A673 (cell line): ENCODE data around the gene PSENEN. TPM values are rescaled to one million over a fixed set of nuclear protein-coding genes. Genes with fewer than 3 reads are reported as not detected.
A peak's percentile ranks its signal among the peaks of the same experiment; 100 is the strongest.

Source experiments
- BruUV-seq: library from RNA; stranded (reverse); fragments of 400-500 nt; replicated peaks from 2 replicates; lab custom pipeline; 2021; lab: Mats Ljungman, UMichigan
- CTCF ChIA-PET: fragments of 300-600 bp; sonication (Branson Sonifier 250); formaldehyde crosslinking; loops from one replicate; lab custom pipeline; 2022; ENCODE audit warnings: antibody characterized with exemption; lab: Charles Lee
- POLR2A ChIA-PET: fragments of 300-600 bp; sonication (Branson Sonifier 250); formaldehyde crosslinking; loops from one replicate; lab custom pipeline; 2022; ENCODE audit warnings: antibody characterized with exemption; ENCODE audit not compliant: low non-redundant PET; lab: Charles Lee
- DNase-seq: peaks from one replicate; pipeline ENCODE4 v3.0.0-alpha.2; 2015; ENCODE audit warnings: low spot score
- H3K27ac ChIP-seq: fragments of 200-600 bp; sonication (generic); 2 replicates; pipeline ENCODE4 v1.5.1; 2016; ENCODE audit warnings: mixed run types, low read depth, mild to moderate bottlenecking, mixed read lengths, antibody characterized with exemption, low read length; ENCODE audit not compliant: poor library complexity, severe bottlenecking
- H3K27me3 ChIP-seq: fragments of 200-600 bp; sonication (generic); replicated peaks from 2 replicates; pipeline ENCODE4 v1.6.1; 2017; ENCODE audit warnings: mixed run types, low read depth, mild to moderate bottlenecking, mixed read lengths, antibody characterized with exemption, low read length; ENCODE audit not compliant: insufficient read depth, poor library complexity
- H3K36me3 ChIP-seq: fragments of 200-600 bp; sonication (generic); 2 replicates; pipeline ENCODE4 v1.6.1; 2016; ENCODE audit warnings: mixed run types, mild to moderate bottlenecking, mixed read lengths, antibody characterized with exemption, low read length; ENCODE audit not compliant: insufficient read depth, poor library complexity, severe bottlenecking
- H3K4me1 ChIP-seq: fragments of 200-600 bp; sonication (generic); 2 replicates; pipeline ENCODE4 v1.6.1; 2017; ENCODE audit warnings: mixed run types, mild to moderate bottlenecking, mixed read lengths, antibody characterized with exemption, low read length; ENCODE audit not compliant: insufficient read depth, poor library complexity, severe bottlenecking
- H3K4me3 ChIP-seq: fragments of 200-600 bp; sonication (generic); 2 replicates; pipeline ENCODE4 v1.5.1; 2016; ENCODE audit warnings: low read depth, mixed run types, mild to moderate bottlenecking, mixed read lengths, low read length; ENCODE audit not compliant: poor library complexity, severe bottlenecking
- H3K9me3 ChIP-seq: fragments of 200-600 bp; sonication (generic); 2 replicates; pipeline ENCODE4 v1.6.1; 2016; ENCODE audit warnings: mixed run types, low read depth, mild to moderate bottlenecking, mixed read lengths, antibody characterized with exemption, low read length; ENCODE audit not compliant: poor library complexity, severe bottlenecking
- CTCF ChIP-seq: fragments of 300-800, 200-600 bp; sonication (generic); conservative IDR thresholded peaks from 2 replicates; pipeline ENCODE4 v1.5.1; 2017; ENCODE audit warnings: low read depth, mild to moderate bottlenecking, antibody characterized with exemption, low read length, moderate library complexity, mixed read lengths
- EZH2 ChIP-seq: fragments of 200-600 bp; sonication (generic); IDR thresholded peaks from 2 replicates; pipeline ENCODE4 v1.6.1; 2017; ENCODE audit warnings: borderline replicate concordance, low read depth, mild to moderate bottlenecking, mixed read lengths, antibody characterized with exemption, low read length; ENCODE audit not compliant: poor library complexity, severe bottlenecking
- intact Hi-C: fragments of 100-400 bp; cut with micrococcal nuclease; formaldehyde crosslinking; loops from one replicate; pipeline ENCODE4 v1.10.0; 2022; ENCODE audit not compliant: unreplicated experiment
- total RNA-seq: library from RNA; stranded (reverse); gene quantifications from 2 replicates; pipeline ENCODE4 v1.2.3, GENCODE V29; 2021

PSENEN gene
- total RNA-seq, 1 experiment from 2014 or later: 58.8 TPM

GRCh38 chr19:35753634-35754369 is 8.4 kb downstream of the PSENEN start:
- BruUV-seq: no TSS peak
- H3K9me3 ChIP-seq: no peaks in the 10 kb centered on the region
- H3K27me3 ChIP-seq: no peaks in the 10 kb centered on the region
- DNase-seq: no peak
- H3K4me1 ChIP-seq: peaks cover 28% of the 10 kb centered on the region
- POLR2A ChIA-PET: no interaction called here
- no peak for TF ChIP-seq EZH2
- TF ChIP-seq CTCF: no peak
- no peak overlapping the region for H3K4me3 ChIP-seq
- CTCF ChIA-PET: no interaction called here
- no peak overlapping the region for H3K27ac ChIP-seq
- intact Hi-C loops: no loop called here
- H3K36me3 ChIP-seq: no peaks in the 10 kb centered on the region

GRCh38 chr19:35754370-35755130 is 9.1 kb downstream of the PSENEN start:
- DNase-seq: no peak
- no peak for TF ChIP-seq CTCF
- no peak for TF ChIP-seq EZH2
- BruUV-seq: no TSS peak
- intact Hi-C loops: no loop called here
- Histone ChIP-seq H3K9me3 (no peaks in the 10 kb centered on the region), H3K36me3 (peaks cover under 1% of the 10 kb centered on the region), H3K27me3 (no peaks in the 10 kb centered on the region), H3K27ac (peak overlapping the region; percentile 35), H3K4me3 (no peak overlapping the region), H3K4me1 (peaks cover 32% of the 10 kb centered on the region)
- ChIA-PET POLR2A (no interaction called here), CTCF (no interaction called here)

GRCh38 chr19:35755131-35755549 is 9.7 kb downstream of the PSENEN start:
- H3K36me3 ChIP-seq: peaks cover 6% of the 10 kb centered on the region
- DNase-seq: no peak
- BruUV-seq: no TSS peak
- intact Hi-C loops: no loop called here
- TF ChIP-seq EZH2 (no peak), CTCF (no peak)
- H3K4me3 ChIP-seq: peak overlapping the region; percentile 24
- H3K9me3 ChIP-seq: no peaks in the 10 kb centered on the region
- no peaks in the 10 kb centered on the region for H3K27me3 ChIP-seq
- peak overlapping the region; percentile 35 for H3K27ac ChIP-seq
- H3K4me1 ChIP-seq: peaks cover 32% of the 10 kb centered on the region
- CTCF ChIA-PET: no interaction called here
- POLR2A ChIA-PET: no interaction called here
